ENCODE data around the gene SURF6. TPM values are rescaled to one million over a fixed set of nuclear protein-coding genes. Genes with fewer than 3 reads are reported as not detected.
A peak's percentile ranks its signal among the peaks of the same experiment; 100 is the strongest.

SURF6 gene
- total RNA-seq, 1 experiment from 2014 or later = 21.2 TPM

DNA sequence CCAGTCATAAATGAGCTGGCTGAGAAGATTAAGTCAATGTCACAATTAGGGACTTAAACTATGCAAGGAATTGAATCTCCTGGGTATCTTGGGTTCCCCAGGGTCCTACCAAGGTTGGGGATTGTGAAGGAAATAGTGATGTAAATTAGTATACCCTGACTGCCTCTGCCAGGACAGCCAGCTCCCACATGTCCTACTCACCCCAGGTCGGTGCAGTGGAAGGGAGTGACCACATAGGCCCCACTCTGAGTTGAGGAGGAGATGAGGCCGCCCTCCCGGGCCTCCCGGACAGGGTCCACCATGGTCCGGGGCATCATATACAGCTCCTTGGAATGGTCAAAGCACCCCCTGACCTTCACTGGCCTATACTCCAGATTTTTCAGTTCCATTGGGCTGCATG is 17.6 kb upstream of the SURF6 start:
- intact Hi-C loops (cut with micrococcal nuclease; ENCODE audit: unreplicated experiment) = no loop called here
- no peak overlapping the region for H2AFZ ChIP-seq
- peaks cover 50% of the 10 kb centered on the region for H3K79me2 ChIP-seq (ENCODE audit: low read depth)
- no peaks in the 10 kb centered on the region for H3K27me3 ChIP-seq (ENCODE audit: insufficient read depth, low read depth)
- H3K9me2 ChIP-seq (ENCODE audit: insufficient read depth) = no peaks in the 10 kb centered on the region
- TF ChIP-seq EZH2 (IDR thresholded peaks at IDR 0.05; ENCODE audit: low read depth) (no peak), CTCF (conservative IDR thresholded peaks at IDR 0.05) (no peak)
- peaks cover 39% of the 10 kb centered on the region for H3K36me3 ChIP-seq (ENCODE audit: low read depth)
- no TSS peak for BruUV-seq (replicated peaks)
- no peak overlapping the region for H3K4me2 ChIP-seq
- CTCF ChIA-PET = no interaction called here
- no peaks in the 10 kb centered on the region for H3K9me3 ChIP-seq (ENCODE audit: insufficient read depth, low read depth)
- no peak for DNase-seq
- POLR2A ChIA-PET (ENCODE audit: unreplicated experiment) = interaction anchor here (0.6 kb wide), 1 partner anchor 86 kb away, joined by 5 read pairs; no protein-coding TSS in a partner anchor
- H3K27ac ChIP-seq = 0 out of 2 replicates have a peak overlapping the region, but pooled peaks have one; percentile 1
- H3K4me1 ChIP-seq (replicated peaks; ENCODE audit: insufficient read depth) = peaks cover 27% of the 10 kb centered on the region
- H3K4me3 ChIP-seq = no peak overlapping the region
- H4K20me1 ChIP-seq (ENCODE audit: insufficient read depth) = peaks cover 43% of the 10 kb centered on the region
- peaks cover 65% of the 10 kb centered on the region for H3F3A ChIP-seq (ENCODE audit: insufficient read depth, low read depth)

- H2AFZ ChIP-seq = no peak overlapping the region
- CTCF ChIA-PET = no interaction called here
- H3K4me2 ChIP-seq = no peak overlapping the region
- no peaks in the 10 kb centered on the region for H3K9me3 ChIP-seq (ENCODE audit: insufficient read depth, low read depth)
- peaks cover 70% of the 10 kb centered on the region for H3F3A ChIP-seq (ENCODE audit: insufficient read depth, low read depth)
- H3K36me3 ChIP-seq (ENCODE audit: low read depth) = peaks cover 41% of the 10 kb centered on the region
- peaks cover 27% of the 10 kb centered on the region for H3K4me1 ChIP-seq (replicated peaks; ENCODE audit: insufficient read depth)
- no TSS peak for BruUV-seq (replicated peaks)
- no peaks in the 10 kb centered on the region for H3K9me2 ChIP-seq (ENCODE audit: insufficient read depth)
- no peak for DNase-seq
- no peak for TF ChIP-seq EZH2 (IDR thresholded peaks at IDR 0.05; ENCODE audit: low read depth)
- no peak for TF ChIP-seq CTCF (conservative IDR thresholded peaks at IDR 0.05)
- intact Hi-C loops (cut with micrococcal nuclease; ENCODE audit: unreplicated experiment) = no loop called here
- H3K4me3 ChIP-seq = no peak overlapping the region
- peaks cover 44% of the 10 kb centered on the region for H4K20me1 ChIP-seq (ENCODE audit: insufficient read depth)
- H3K27me3 ChIP-seq (ENCODE audit: insufficient read depth, low read depth) = no peaks in the 10 kb centered on the region
- H3K27ac ChIP-seq = no peak overlapping the region
- peaks cover 55% of the 10 kb centered on the region for H3K79me2 ChIP-seq (ENCODE audit: low read depth)
- POLR2A ChIA-PET (ENCODE audit: unreplicated experiment) = interaction anchor here (0.6 kb wide), 1 partner anchor 167 kb away, joined by 4 read pairs; no protein-coding TSS in a partner anchor
Measured at GRCh38 chr9:133352635-133353340, 16.8 kb upstream of the SURF6 start.

- Histone ChIP-seq H3K27ac (no peak overlapping the region), H3K4me1 (replicated peaks; ENCODE audit: insufficient read depth) (peaks cover 21% of the 10 kb centered on the region), H3K9me3 (ENCODE audit: insufficient read depth, low read depth) (no peaks in the 10 kb centered on the region), H3K4me3 (no peak overlapping the region), H2AFZ (no peak overlapping the region), H4K20me1 (ENCODE audit: insufficient read depth) (peaks cover 44% of the 10 kb centered on the region), H3K9me2 (ENCODE audit: insufficient read depth) (no peaks in the 10 kb centered on the region), H3F3A (ENCODE audit: insufficient read depth, low read depth) (peaks cover 70% of the 10 kb centered on the region), H3K4me2 (no peak overlapping the region), H3K79me2 (ENCODE audit: low read depth) (peaks cover 55% of the 10 kb centered on the region), H3K27me3 (ENCODE audit: insufficient read depth, low read depth) (no peaks in the 10 kb centered on the region), H3K36me3 (ENCODE audit: low read depth) (peaks cover 41% of the 10 kb centered on the region)
- ChIA-PET POLR2A (ENCODE audit: unreplicated experiment) (interaction anchor here (0.6 to 0.9 kb wide), 2 partner anchors 108 to 167 kb away, joined by 4 to 6 read pairs; partner anchors contain the start of gene CACFD1), CTCF (interaction anchor here (1.0 kb wide), 1 partner anchor 164 kb away, joined by 7 read pairs; no protein-coding TSS in a partner anchor)
- DNase-seq = peak in 1 of 2 experiments; percentile 54
- TF ChIP-seq EZH2 (IDR thresholded peaks at IDR 0.05; ENCODE audit: low read depth) = no peak
- TF ChIP-seq CTCF (conservative IDR thresholded peaks at IDR 0.05) = peak; percentile 67
- no TSS peak for BruUV-seq (replicated peaks)
- intact Hi-C loops (cut with micrococcal nuclease; ENCODE audit: unreplicated experiment) = no loop called here
Measured at GRCh38 chr9:133351908-133352634, 16.1 kb upstream of the SURF6 start.
